ENCODE results near the gene ASCL3.

DNA sequence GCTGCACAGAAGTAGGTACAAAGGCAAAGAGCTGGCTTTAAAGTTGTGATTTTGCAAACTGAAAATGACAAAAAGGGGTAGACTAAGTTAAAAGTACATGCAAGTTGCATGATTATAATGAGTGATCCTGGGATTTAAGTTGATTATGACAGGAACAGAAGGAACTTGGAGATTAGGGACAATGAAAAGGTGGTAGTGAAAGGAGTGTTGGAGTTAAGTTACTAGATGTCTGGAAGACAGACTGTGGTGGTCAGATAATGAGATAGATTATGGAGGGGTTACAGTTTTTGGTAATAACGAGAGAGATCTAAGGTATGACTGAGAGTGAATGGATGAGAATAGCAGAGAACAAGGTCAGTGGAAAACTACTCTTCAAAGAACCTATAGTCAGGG lies 29.1 kb upstream of the ASCL3 start:
- TF ChIP-seq, protein P1, sequence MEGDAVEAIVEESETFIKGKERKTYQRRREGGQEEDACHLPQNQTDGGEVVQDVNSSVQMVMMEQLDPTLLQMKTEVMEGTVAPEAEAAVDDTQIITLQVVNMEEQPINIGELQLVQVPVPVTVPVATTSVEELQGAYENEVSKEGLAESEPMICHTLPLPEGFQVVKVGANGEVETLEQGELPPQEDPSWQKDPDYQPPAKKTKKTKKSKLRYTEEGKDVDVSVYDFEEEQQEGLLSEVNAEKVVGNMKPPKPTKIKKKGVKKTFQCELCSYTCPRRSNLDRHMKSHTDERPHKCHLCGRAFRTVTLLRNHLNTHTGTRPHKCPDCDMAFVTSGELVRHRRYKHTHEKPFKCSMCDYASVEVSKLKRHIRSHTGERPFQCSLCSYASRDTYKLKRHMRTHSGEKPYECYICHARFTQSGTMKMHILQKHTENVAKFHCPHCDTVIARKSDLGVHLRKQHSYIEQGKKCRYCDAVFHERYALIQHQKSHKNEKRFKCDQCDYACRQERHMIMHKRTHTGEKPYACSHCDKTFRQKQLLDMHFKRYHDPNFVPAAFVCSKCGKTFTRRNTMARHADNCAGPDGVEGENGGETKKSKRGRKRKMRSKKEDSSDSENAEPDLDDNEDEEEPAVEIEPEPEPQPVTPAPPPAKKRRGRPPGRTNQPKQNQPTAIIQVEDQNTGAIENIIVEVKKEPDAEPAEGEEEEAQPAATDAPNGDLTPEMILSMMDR (IDR thresholded peaks at IDR 0.05 in 2 of 3, conservative IDR thresholded peaks at IDR 0.05 in 1 of 3; ENCODE audit: control insufficient read depth in 2 of 3, extremely low read depth in 1 of 3, insufficient read depth in 1 of 3, low read depth in 3 of 3, low read length in 3 of 3): no peak
- no peak for TF ChIP-seq POLR2AphosphoS5 (IDR thresholded peaks at IDR 0.05; ENCODE audit: low read length)
- TF ChIP-seq SMC3 (IDR thresholded peaks at IDR 0.05; ENCODE audit: borderline replicate concordance, low read length): no peak
- no peak for TF ChIP-seq YY1 (IDR thresholded peaks at IDR 0.05; ENCODE audit: low read depth, low read length)
- no peak for TF ChIP-seq ESRRA (IDR thresholded peaks at IDR 0.05; ENCODE audit: low read length)
- TF ChIP-seq, protein P2, sequence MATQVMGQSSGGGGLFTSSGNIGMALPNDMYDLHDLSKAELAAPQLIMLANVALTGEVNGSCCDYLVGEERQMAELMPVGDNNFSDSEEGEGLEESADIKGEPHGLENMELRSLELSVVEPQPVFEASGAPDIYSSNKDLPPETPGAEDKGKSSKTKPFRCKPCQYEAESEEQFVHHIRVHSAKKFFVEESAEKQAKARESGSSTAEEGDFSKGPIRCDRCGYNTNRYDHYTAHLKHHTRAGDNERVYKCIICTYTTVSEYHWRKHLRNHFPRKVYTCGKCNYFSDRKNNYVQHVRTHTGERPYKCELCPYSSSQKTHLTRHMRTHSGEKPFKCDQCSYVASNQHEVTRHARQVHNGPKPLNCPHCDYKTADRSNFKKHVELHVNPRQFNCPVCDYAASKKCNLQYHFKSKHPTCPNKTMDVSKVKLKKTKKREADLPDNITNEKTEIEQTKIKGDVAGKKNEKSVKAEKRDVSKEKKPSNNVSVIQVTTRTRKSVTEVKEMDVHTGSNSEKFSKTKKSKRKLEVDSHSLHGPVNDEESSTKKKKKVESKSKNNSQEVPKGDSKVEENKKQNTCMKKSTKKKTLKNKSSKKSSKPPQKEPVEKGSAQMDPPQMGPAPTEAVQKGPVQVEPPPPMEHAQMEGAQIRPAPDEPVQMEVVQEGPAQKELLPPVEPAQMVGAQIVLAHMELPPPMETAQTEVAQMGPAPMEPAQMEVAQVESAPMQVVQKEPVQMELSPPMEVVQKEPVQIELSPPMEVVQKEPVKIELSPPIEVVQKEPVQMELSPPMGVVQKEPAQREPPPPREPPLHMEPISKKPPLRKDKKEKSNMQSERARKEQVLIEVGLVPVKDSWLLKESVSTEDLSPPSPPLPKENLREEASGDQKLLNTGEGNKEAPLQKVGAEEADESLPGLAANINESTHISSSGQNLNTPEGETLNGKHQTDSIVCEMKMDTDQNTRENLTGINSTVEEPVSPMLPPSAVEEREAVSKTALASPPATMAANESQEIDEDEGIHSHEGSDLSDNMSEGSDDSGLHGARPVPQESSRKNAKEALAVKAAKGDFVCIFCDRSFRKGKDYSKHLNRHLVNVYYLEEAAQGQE (IDR thresholded peaks at IDR 0.05; ENCODE audit: low read depth, low read length): no peak
- TF ChIP-seq CHD2 (IDR thresholded peaks at IDR 0.05; ENCODE audit: borderline replicate concordance, low read depth, low read length): no peak
- no peak for TF ChIP-seq ETV6 (conservative IDR thresholded peaks at IDR 0.05 in 1 of 2, IDR thresholded peaks at IDR 0.05 in 1 of 2; ENCODE audit: borderline replicate concordance in 1 of 2, low read depth in 1 of 2)
- TF ChIP-seq TAF1 (IDR thresholded peaks at IDR 0.05; ENCODE audit: borderline replicate concordance, low read depth, low read length): no peak
- TF ChIP-seq TCF3 (IDR thresholded peaks at IDR 0.05; ENCODE audit: borderline replicate concordance, insufficient read depth, low read depth, low read length): no peak
- TF ChIP-seq SRF (IDR thresholded peaks at IDR 0.05; ENCODE audit: low read depth in 2 of 2, low read length in 2 of 2): no peak
- TF ChIP-seq CREM (IDR thresholded peaks at IDR 0.05; ENCODE audit: low read depth): no peak
- TF ChIP-seq, protein P3, sequence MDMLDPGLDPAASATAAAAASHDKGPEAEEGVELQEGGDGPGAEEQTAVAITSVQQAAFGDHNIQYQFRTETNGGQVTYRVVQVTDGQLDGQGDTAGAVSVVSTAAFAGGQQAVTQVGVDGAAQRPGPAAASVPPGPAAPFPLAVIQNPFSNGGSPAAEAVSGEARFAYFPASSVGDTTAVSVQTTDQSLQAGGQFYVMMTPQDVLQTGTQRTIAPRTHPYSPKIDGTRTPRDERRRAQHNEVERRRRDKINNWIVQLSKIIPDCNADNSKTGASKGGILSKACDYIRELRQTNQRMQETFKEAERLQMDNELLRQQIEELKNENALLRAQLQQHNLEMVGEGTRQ (IDR thresholded peaks at IDR 0.05; ENCODE audit: borderline replicate concordance, low read depth, low read length): no peak
